ENCODE measurements around the gene ARFGEF3.

Gene ARFGEF3

GRCh38 chr6:138382498-138383265 lies 220.9 kb downstream of the ARFGEF3 start:
- Mint-ChIP-seq H3K9me3 (no peaks in the 10 kb centered on the region), H3K27me3 (ENCODE audit: low read depth) (peaks cover 10% of the 10 kb centered on the region), H3K27ac (no peak overlapping the region), H3K36me3 (ENCODE audit: low read depth) (no peaks in the 10 kb centered on the region), H3K4me3 (no peak overlapping the region), H3K4me1 (ENCODE audit: low read depth) (no peaks in the 10 kb centered on the region)
- DNase-seq (ENCODE audit: low spot score), result no peak

- H3K9me3 Mint-ChIP-seq, result no peaks in the 10 kb centered on the region
- no peak overlapping the region for H3K4me3 Mint-ChIP-seq
- H3K27me3 Mint-ChIP-seq (ENCODE audit: low read depth), result peaks cover 12% of the 10 kb centered on the region
- H3K27ac Mint-ChIP-seq, result no peak overlapping the region
- no peaks in the 10 kb centered on the region for H3K36me3 Mint-ChIP-seq (ENCODE audit: low read depth)
- H3K4me1 Mint-ChIP-seq (ENCODE audit: low read depth), result no peaks in the 10 kb centered on the region
- no peak for DNase-seq (ENCODE audit: low spot score)
Observed at GRCh38 chr6:138383776-138384175, 222.0 kb downstream of the ARFGEF3 start.

GRCh38 chr6:138386897-138387296 lies 225.2 kb downstream of the ARFGEF3 start:
- H3K27ac Mint-ChIP-seq, result no peak overlapping the region
- no peaks in the 10 kb centered on the region for H3K36me3 Mint-ChIP-seq (ENCODE audit: low read depth)
- no peaks in the 10 kb centered on the region for H3K9me3 Mint-ChIP-seq
- H3K4me1 Mint-ChIP-seq (ENCODE audit: low read depth), result no peaks in the 10 kb centered on the region
- no peak overlapping the region for H3K4me3 Mint-ChIP-seq
- no peak for DNase-seq (ENCODE audit: low spot score)
- peaks cover 24% of the 10 kb centered on the region for H3K27me3 Mint-ChIP-seq (ENCODE audit: low read depth)

GRCh38 chr6:138387577-138388368 lies 226.0 kb downstream of the ARFGEF3 start:
- Mint-ChIP-seq H3K27ac (no peak overlapping the region), H3K36me3 (ENCODE audit: low read depth) (no peaks in the 10 kb centered on the region), H3K4me3 (no peak overlapping the region), H3K4me1 (ENCODE audit: low read depth) (no peaks in the 10 kb centered on the region), H3K9me3 (no peaks in the 10 kb centered on the region), H3K27me3 (ENCODE audit: low read depth) (peaks cover 24% of the 10 kb centered on the region)
- no peak for DNase-seq (ENCODE audit: low spot score)

GRCh38 chr6:138389551-138389950 lies 227.8 kb downstream of the ARFGEF3 start:
- Mint-ChIP-seq H3K4me1 (ENCODE audit: low read depth) (peaks cover 8% of the 10 kb centered on the region), H3K9me3 (peaks cover 3% of the 10 kb centered on the region), H3K27ac (no peak overlapping the region), H3K4me3 (no peak overlapping the region), H3K36me3 (ENCODE audit: low read depth) (no peaks in the 10 kb centered on the region), H3K27me3 (ENCODE audit: low read depth) (peaks cover 24% of the 10 kb centered on the region)
- no peak for DNase-seq (ENCODE audit: low spot score)

Measured in T-helper 2 cell treated with Interferon-gamma antibody and Interleukin-4, amounts not matched to agents 5 μg/mL and 100 μg/mL, for 36 hours (primary cell).